HL-60 (cell line): Measurements from ENCODE around the gene MKLN1.

Experiments used
- CTCF ChIP-seq: IDR thresholded peaks from one replicate; pipeline ENCODE4 v1.5.1; 2011; ENCODE audit warnings: low read length, control low read depth, inconsistent platforms; ENCODE audit not compliant: insufficient read depth
- GABPA ChIP-seq: IDR thresholded peaks from 2 replicates; pipeline ENCODE4 v1.6.1; 2012; ENCODE audit warnings: low read depth
- REST ChIP-seq: IDR thresholded peaks from 2 replicates; pipeline ENCODE4 v1.6.1; 2012; ENCODE audit warnings: low read depth; ENCODE audit not compliant: insufficient replicate concordance

DNA sequence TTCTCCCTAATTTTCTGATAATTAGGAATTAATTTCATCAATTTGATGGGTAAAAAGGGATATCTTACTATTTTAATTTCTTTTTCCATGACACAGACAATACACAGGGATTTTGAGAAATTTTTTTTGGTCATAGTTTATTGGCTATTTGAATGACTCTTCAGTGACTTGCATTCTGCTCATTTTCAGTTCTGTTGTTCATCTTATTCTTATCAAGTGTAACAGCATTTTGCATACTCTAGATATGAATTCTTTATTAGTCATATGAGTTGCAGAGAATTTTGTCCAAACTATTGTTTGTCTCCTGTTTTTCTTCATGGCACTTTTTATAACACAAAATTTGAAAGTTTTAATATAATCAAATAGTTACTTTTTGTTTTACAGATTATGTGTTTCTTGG lies 41.7 kb downstream of the MKLN1 start:
- no peak for TF ChIP-seq REST
- TF ChIP-seq CTCF, result no peak
- TF ChIP-seq GABPA, result no peak
